OCI-LY3 (cell line): Measurements from ENCODE around the gene RNF144A.
"Not testable (repeated sequence)": the region's sequence is repeated elsewhere in the genome, so short reads cannot be mapped to it uniquely, and the experiment has no call there.

ENCODE experiments used
- H2AFZ ChIP-seq: fragments of 200-600, 300-600 bp; shearing (Covaris generic); 2 replicates; pipeline ENCODE4 v1.6.0; 2014; ENCODE audit warnings: antibody characterized with exemption, low read depth, low read length
- H3K27ac ChIP-seq: fragments of 200-600, 300-600 bp; sonication (generic); 2 replicates; pipeline ENCODE4 v1.5.1; 2014; ENCODE audit warnings: mild to moderate bottlenecking, low read length, moderate library complexity, mixed read lengths
- H3K27me3 ChIP-seq: fragments of 200-600, 300-600 bp; sonication (generic); 2 replicates; pipeline ENCODE4 v1.6.1; 2014; ENCODE audit warnings: low read depth, low read length, mixed read lengths
- H3K36me3 ChIP-seq: fragments of 200-600, 300-600 bp; sonication (generic); replicated peaks from 2 replicates; pipeline ENCODE3; 2014; ENCODE audit warnings: low read depth, low read length, mixed read lengths
- H3K4me1 ChIP-seq: fragments of 300-600, 200-600 bp; sonication (generic); 2 replicates; pipeline ENCODE4 v1.6.1; 2014; ENCODE audit warnings: low read length, mixed read lengths
- H3K4me2 ChIP-seq: fragments of 200-600, 300-600 bp; sonication (generic); 2 replicates; pipeline ENCODE4 v1.6.1; 2014; ENCODE audit warnings: low read length, mixed read lengths
- H3K4me3 ChIP-seq: fragments of 300-600, 200-600 bp; sonication (generic); 2 replicates; pipeline ENCODE4 v1.5.1; 2014; ENCODE audit warnings: antibody characterized with exemption, mild to moderate bottlenecking, low read length, moderate library complexity
- H3K79me2 ChIP-seq: fragments of 300-600, 200-600 bp; shearing (Covaris generic); 2 replicates; pipeline ENCODE4 v1.6.1; 2014; ENCODE audit warnings: mild to moderate bottlenecking, low read length, mixed read lengths
- H3K9ac ChIP-seq: fragments of 300-600, 200-600 bp; shearing (Covaris generic); 2 replicates; pipeline ENCODE4 v1.6.0; 2014; ENCODE audit warnings: mild to moderate bottlenecking, low read length, moderate library complexity
- H3K9me3 ChIP-seq: fragments of 200-600, 300-600 bp; shearing (Covaris generic); 2 replicates; pipeline ENCODE4 v1.6.1; 2014; ENCODE audit warnings: low read length, mixed read lengths; ENCODE audit not compliant: insufficient read depth
- H4K20me1 ChIP-seq: fragments of 200-600, 300-600 bp; sonication (generic); 2 replicates; pipeline ENCODE4 v1.6.1; 2016; ENCODE audit warnings: low read length, mixed read lengths; ENCODE audit not compliant: insufficient read depth
- EZH2phosphoT487 ChIP-seq: fragments of 200-600 bp; shearing (Covaris generic); IDR thresholded peaks from 2 replicates; pipeline ENCODE4 v1.6.1; 2018; ENCODE audit warnings: antibody characterized with exemption, mixed run types, low read depth
- TF ChIP-seq, protein P1 (sequence below): fragments of 200-600, 300-600 bp; sonication (generic); IDR thresholded peaks from 2 replicates; pipeline ENCODE4 v1.5.1; 2014; ENCODE audit warnings: antibody characterized with exemption, low read length, low read depth

Gene RNF144A

GRCh38 chr2:6993936-6994335 is 76.7 kb downstream of the RNF144A start:
- Histone ChIP-seq H3K27me3 (peaks cover 6% of the 10 kb centered on the region; the same call in 1 of the 2 replicates), H4K20me1 (no peaks in the 10 kb centered on the region), H3K4me2 (no peak overlapping the region), H3K9ac (no peak overlapping the region), H3K36me3 (no peaks in the 10 kb centered on the region), H2AFZ (no peak overlapping the region), H3K27ac (no peak overlapping the region), H3K4me3 (no peak overlapping the region), H3K79me2 (no peaks in the 10 kb centered on the region), H3K9me3 (0 out of 2 replicates have a peak, but pooled peaks cover 3% of the 10 kb centered on the region), H3K4me1 (no peaks in the 10 kb centered on the region)
- no peak for TF ChIP-seq EZH2phosphoT487
- TF ChIP-seq, protein P1, sequence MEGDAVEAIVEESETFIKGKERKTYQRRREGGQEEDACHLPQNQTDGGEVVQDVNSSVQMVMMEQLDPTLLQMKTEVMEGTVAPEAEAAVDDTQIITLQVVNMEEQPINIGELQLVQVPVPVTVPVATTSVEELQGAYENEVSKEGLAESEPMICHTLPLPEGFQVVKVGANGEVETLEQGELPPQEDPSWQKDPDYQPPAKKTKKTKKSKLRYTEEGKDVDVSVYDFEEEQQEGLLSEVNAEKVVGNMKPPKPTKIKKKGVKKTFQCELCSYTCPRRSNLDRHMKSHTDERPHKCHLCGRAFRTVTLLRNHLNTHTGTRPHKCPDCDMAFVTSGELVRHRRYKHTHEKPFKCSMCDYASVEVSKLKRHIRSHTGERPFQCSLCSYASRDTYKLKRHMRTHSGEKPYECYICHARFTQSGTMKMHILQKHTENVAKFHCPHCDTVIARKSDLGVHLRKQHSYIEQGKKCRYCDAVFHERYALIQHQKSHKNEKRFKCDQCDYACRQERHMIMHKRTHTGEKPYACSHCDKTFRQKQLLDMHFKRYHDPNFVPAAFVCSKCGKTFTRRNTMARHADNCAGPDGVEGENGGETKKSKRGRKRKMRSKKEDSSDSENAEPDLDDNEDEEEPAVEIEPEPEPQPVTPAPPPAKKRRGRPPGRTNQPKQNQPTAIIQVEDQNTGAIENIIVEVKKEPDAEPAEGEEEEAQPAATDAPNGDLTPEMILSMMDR = no peak

DNA sequence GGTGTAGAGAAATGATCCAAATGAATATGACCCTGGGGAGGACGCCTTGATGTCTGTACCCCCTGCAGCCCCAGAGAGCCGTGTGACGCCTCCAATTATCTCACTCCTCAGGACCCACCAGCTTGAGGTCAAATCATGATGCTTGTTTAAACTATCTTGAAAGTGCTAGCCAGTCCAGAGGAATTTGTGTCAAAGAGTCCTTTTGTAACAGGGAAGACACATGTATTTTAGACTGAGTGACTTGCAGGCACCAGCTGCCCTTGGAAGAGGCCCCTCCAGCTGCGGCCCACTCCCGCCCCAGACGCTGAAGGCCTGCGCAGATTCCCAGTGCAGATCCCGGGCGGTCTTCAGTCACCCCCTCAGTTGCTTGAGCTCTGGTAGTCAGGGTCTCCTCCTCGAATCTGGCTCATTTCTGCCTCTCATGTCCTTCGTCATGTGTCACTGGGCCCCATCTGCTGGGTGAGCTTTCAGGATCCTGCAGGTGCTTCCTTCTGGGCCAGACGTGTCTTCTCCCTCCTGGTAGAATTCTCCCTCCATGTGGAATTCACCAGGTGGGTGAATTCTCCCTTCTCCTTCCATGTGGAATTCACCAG is 77.4 kb downstream of the RNF144A start:
- Histone ChIP-seq H3K79me2 (no peaks in the 10 kb centered on the region), H4K20me1 (no peaks in the 10 kb centered on the region), H3K27me3 (peaks cover 4% of the 10 kb centered on the region; the same call in 1 of the 2 replicates), H3K9me3 (0 out of 2 replicates have a peak, but pooled peaks cover 3% of the 10 kb centered on the region), H3K4me3 (no peak overlapping the region), H3K4me2 (no peak overlapping the region), H2AFZ (no peak overlapping the region), H3K9ac (no peak overlapping the region), H3K27ac (no peak overlapping the region), H3K36me3 (no peaks in the 10 kb centered on the region), H3K4me1 (no peaks in the 10 kb centered on the region)
- TF ChIP-seq, protein P1 = no peak
- no peak for TF ChIP-seq EZH2phosphoT487

DNA sequence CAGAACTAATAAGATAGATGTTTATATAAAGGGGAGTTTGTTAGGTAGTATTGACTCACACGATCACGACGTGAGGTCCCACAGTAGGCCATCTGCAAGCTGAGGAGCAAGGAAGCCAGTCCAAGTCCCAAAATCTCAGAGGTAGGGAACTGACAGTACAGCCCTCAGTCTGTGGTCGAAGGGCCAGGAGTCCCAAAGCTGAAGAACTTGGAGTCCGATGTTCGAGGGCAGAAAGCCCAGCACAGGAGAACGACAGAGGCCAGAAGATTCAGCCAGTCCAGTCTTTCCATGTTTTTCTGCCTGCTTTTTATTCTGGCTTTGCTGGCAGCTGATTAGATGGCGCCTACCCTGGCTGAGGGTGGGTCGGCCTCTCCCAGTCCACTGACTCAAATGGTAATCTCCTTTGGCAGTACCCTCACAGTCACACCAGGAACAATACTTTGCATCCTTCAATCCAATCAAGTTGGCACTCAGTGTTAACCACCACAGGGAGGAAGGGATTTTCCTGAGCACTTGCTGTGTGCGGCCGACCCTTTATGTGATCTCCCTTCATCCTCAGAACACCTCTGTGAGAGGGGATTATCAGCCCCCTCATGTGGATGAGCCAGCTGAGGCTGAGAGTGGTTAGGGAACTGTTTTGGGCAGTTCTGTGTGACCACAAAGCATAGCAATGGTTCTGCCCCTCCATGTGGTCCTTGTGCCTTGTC is 78.3 kb downstream of the RNF144A start:
- Histone ChIP-seq H4K20me1 (no peaks in the 10 kb centered on the region), H3K27me3 (peaks cover 4% of the 10 kb centered on the region; the same call in 1 of the 2 replicates), H3K4me2 (no peak overlapping the region), H3K36me3 (no peaks in the 10 kb centered on the region), H3K9me3 (0 out of 2 replicates have a peak, but pooled peaks cover 3% of the 10 kb centered on the region), H2AFZ (no peak overlapping the region), H3K4me1 (no peaks in the 10 kb centered on the region), H3K79me2 (no peaks in the 10 kb centered on the region), H3K9ac (no peak overlapping the region), H3K4me3 (no peak overlapping the region), H3K27ac (no peak overlapping the region)
- TF ChIP-seq EZH2phosphoT487 = no peak
- TF ChIP-seq, protein P1 = no peak

GRCh38 chr2:6999211-6999877 is 82.1 kb downstream of the RNF144A start:
- no peak overlapping the region for H3K4me3 ChIP-seq
- H3K79me2 ChIP-seq = no peaks in the 10 kb centered on the region
- H3K9ac ChIP-seq = no peak overlapping the region
- no peaks in the 10 kb centered on the region for H3K9me3 ChIP-seq
- H3K36me3 ChIP-seq = no peaks in the 10 kb centered on the region
- H4K20me1 ChIP-seq = no peaks in the 10 kb centered on the region
- H3K27me3 ChIP-seq = peaks cover 4% of the 10 kb centered on the region; the same call in 1 of the 2 replicates
- TF ChIP-seq, protein P1 = no peak
- TF ChIP-seq EZH2phosphoT487 = no peak
- peaks cover 1% of the 10 kb centered on the region; the same call in 1 of the 2 replicates for H3K4me1 ChIP-seq
- H3K4me2 ChIP-seq = no peak overlapping the region
- no peak overlapping the region for H3K27ac ChIP-seq
- no peak overlapping the region for H2AFZ ChIP-seq

GRCh38 chr2:7001395-7001794 is 84.2 kb downstream of the RNF144A start:
- H3K27me3 ChIP-seq, H3K27ac ChIP-seq, H3K4me1 ChIP-seq, H3K4me2 ChIP-seq, H3K9ac ChIP-seq, H2AFZ ChIP-seq, H4K20me1 ChIP-seq, H3K4me3 ChIP-seq, H3K9me3 ChIP-seq, H3K36me3 ChIP-seq, H3K79me2 ChIP-seq: not testable (repeated sequence)
